Spleen (tissue), 7 donors: ENCODE results near the gene ADAM10.

Source experiments
- CTCF ChIP-seq, 11 experiments: fragments of 200-600 bp in 7 of 11; fragments of 450-650 bp in 4 of 11; sonication (generic) in 4 of 11; IDR thresholded peaks in 8 of 11; conservative IDR thresholded peaks in 3 of 11; 1 replicate in 7 of 11; 2 replicates in 4 of 11; pipeline versions ENCODE4 v1.4.0 to v1.8.0; 2016 to 2021; ENCODE audit warnings: antibody characterized with exemption in 11 of 11, inconsistent platforms in 4 of 11, mild to moderate bottlenecking in 1 of 11
- POLR2AphosphoS5 ChIP-seq, 3 donors: sonication (generic); formaldehyde crosslinking; IDR thresholded peaks; one replicate each; pipeline ENCODE4 v1.5.1; 2017; ENCODE audit warnings: antibody characterized with exemption in 3 of 3
- donor health status: DM: no; HTN: no; CAD: no; lungs with moderate emphysema.
- donor health status: DM: no; HTN: no; CAD: no.
- donor health status: DM: no; HTN: no; CAD: no.

DNA sequence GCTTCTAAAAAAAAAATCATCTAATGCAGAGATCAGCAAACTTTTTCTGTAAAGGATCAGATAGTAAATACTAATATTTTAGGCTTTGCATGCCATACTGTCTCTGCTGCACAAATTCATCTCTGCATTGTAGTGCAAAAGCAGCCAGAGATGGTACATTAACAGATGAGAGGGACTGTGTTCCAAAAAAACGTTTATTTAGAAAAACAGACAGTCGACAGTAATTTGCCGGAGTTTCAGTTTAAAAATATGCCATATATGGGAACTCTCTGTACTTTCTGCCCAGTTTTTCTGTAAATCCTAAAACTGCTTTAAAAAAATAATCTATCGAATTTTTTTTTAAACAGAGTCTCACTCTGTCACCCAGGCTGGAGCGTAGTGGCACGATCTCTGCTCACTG is 35.8 kb upstream of the ADAM10 start:
- TF ChIP-seq CTCF (IDR thresholded peaks at IDR 0.05 in 8 of 11, conservative IDR thresholded peaks at IDR 0.05 in 3 of 11) (no peak), POLR2AphosphoS5 (IDR thresholded peaks at IDR 0.05) (no peak)
